ENCODE measurements around the gene GFRA4.

DNA sequence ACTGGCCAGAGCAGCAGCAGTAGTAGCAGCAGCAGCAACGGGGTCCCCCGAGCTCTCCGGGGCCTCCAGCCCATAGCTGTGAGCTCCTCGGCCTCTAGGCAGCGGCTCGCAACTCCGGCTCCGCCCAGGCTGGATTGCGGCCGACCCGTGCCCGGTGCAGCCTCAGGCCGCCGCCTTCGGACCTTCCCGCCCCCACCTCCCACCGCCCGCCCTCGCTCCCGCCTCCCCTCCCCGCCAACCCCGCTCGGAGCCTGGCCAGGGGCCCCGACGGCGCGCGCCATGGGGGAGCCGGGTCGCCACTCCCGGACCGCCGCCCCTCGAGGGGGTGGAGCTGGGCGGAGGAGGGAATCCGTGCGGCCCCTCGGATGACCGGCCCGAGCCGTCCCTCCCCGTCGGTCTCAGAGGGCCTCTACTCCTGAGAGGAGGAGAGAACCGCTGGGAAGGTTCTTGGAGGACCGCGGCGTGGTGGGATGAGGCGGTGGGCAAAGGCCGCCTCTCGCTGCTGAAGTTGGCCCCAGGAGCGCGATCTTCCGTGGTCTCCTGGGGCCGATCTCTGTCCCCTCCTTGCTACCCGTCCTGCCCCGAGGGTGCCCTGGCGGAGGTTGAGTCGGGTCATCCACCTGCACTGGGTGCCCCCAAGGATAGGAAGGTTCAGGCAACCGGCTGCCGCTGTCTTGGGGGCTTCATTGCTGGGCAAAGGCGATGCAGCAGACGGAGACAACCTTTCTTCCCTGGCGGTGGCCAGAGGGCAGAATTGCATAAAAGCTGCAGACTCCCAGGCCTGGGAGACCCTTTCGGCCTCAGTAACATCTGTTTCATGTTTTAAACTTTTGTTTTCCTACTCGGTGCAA, 19.0 kb upstream of the GFRA4 start, which contains the start of gene ADAM33:
- TF ChIP-seq, protein P1, sequence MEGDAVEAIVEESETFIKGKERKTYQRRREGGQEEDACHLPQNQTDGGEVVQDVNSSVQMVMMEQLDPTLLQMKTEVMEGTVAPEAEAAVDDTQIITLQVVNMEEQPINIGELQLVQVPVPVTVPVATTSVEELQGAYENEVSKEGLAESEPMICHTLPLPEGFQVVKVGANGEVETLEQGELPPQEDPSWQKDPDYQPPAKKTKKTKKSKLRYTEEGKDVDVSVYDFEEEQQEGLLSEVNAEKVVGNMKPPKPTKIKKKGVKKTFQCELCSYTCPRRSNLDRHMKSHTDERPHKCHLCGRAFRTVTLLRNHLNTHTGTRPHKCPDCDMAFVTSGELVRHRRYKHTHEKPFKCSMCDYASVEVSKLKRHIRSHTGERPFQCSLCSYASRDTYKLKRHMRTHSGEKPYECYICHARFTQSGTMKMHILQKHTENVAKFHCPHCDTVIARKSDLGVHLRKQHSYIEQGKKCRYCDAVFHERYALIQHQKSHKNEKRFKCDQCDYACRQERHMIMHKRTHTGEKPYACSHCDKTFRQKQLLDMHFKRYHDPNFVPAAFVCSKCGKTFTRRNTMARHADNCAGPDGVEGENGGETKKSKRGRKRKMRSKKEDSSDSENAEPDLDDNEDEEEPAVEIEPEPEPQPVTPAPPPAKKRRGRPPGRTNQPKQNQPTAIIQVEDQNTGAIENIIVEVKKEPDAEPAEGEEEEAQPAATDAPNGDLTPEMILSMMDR (IDR thresholded peaks at IDR 0.05): no peak
- no peak for TF ChIP-seq POLR2A (IDR thresholded peaks at IDR 0.05)

Measured in right lobe of liver (tissue), 4 donors.